Measurements from ENCODE around the gene PTPRT.

DNA sequence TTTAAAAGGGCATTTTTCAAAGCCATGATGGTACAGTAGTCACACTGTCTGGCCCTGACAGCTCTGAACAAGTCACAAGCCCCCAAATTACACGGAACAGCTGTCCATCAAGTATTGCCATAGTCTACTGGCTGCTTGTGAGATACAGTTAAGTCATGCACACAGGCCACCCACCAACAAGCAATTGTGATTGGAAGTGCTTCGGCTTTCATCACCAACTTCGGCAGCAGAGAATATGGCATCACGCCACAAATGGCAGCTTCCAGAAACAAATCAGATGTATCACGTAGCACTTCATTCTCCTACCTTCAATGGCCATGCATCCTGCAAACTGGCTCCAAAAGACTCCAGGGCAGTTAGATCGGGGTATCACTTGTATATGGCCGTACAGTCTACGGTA lies 160.5 kb downstream of the PTPRT start:
- TF ChIP-seq, protein P1, sequence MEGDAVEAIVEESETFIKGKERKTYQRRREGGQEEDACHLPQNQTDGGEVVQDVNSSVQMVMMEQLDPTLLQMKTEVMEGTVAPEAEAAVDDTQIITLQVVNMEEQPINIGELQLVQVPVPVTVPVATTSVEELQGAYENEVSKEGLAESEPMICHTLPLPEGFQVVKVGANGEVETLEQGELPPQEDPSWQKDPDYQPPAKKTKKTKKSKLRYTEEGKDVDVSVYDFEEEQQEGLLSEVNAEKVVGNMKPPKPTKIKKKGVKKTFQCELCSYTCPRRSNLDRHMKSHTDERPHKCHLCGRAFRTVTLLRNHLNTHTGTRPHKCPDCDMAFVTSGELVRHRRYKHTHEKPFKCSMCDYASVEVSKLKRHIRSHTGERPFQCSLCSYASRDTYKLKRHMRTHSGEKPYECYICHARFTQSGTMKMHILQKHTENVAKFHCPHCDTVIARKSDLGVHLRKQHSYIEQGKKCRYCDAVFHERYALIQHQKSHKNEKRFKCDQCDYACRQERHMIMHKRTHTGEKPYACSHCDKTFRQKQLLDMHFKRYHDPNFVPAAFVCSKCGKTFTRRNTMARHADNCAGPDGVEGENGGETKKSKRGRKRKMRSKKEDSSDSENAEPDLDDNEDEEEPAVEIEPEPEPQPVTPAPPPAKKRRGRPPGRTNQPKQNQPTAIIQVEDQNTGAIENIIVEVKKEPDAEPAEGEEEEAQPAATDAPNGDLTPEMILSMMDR (conservative IDR thresholded peaks at IDR 0.05; ENCODE audit: low read depth, low read length): no peak
- TF ChIP-seq EZH2phosphoT487 (IDR thresholded peaks at IDR 0.05; ENCODE audit: borderline replicate concordance, low read length): no peak
- no peak for TF ChIP-seq EZH2 (IDR thresholded peaks at IDR 0.05; ENCODE audit: low read length, unreplicated experiment)

All from PC-3 (cell line).